Activated naive CD8-positive, alpha-beta T cell treated with anti-CD3 and anti-CD28 coated beads, Interleukin-2, amount 10 ng/mL, durations not matched to agents 7 days and 5 days (primary cell): Measurements from ENCODE around the gene KLHL42. TPM values are rescaled to one million over a fixed set of nuclear protein-coding genes. Genes with fewer than 3 reads are reported as not detected.
"Not testable (repeated sequence)": the region's sequence is repeated elsewhere in the genome, so short reads cannot be mapped to it uniquely, and the experiment has no call there.

Source experiments
- ATAC-seq: fragments of 150-1000 bp; cut with Tn5 transposase; one replicate; pipeline ENCODE4 v1.10.0; 2021; ENCODE audit warnings: low read depth, moderate library complexity
- POLR2A ChIA-PET: fragments of 350-600 bp; sonication (Branson Sonifier 250); formaldehyde crosslinking; loops from one replicate; lab custom pipeline; 2021; ENCODE audit warnings: antibody characterized with exemption; lab: Charles Lee
- DNase-seq: peaks from one replicate; pipeline ENCODE4 v3.0.0; 2021
- H3K27ac Mint-ChIP-seq: one replicate; pipeline ENCODE4 v1.8.0; 2022; ENCODE audit warnings: mild to moderate bottlenecking, mixed read lengths
- H3K27me3 Mint-ChIP-seq: one replicate; pipeline ENCODE4 v1.8.0; 2022; ENCODE audit warnings: mild to moderate bottlenecking, moderate library complexity, mixed read lengths
- H3K36me3 Mint-ChIP-seq: one replicate; pipeline ENCODE4 v1.8.0; 2021; ENCODE audit warnings: mild to moderate bottlenecking, mixed read lengths
- H3K4me1 Mint-ChIP-seq: one replicate; pipeline ENCODE4 v1.8.0; 2021; ENCODE audit warnings: mixed read lengths
- H3K4me3 Mint-ChIP-seq: one replicate; pipeline ENCODE4 v1.8.0; 2022; ENCODE audit warnings: mild to moderate bottlenecking, moderate library complexity, mixed read lengths
- H3K9me3 Mint-ChIP-seq: one replicate; pipeline ENCODE4 v1.8.0; 2021; ENCODE audit warnings: mixed read lengths
- total RNA-seq, 2 experiments: library from RNA; stranded (reverse); gene quantifications; one replicate each; pipeline ENCODE4 v1.2.3, GENCODE V29; 2021

The KLHL42 gene
- total RNA-seq, 2 experiments from 2014 or later: 16.8 to 17.7 TPM

DNA sequence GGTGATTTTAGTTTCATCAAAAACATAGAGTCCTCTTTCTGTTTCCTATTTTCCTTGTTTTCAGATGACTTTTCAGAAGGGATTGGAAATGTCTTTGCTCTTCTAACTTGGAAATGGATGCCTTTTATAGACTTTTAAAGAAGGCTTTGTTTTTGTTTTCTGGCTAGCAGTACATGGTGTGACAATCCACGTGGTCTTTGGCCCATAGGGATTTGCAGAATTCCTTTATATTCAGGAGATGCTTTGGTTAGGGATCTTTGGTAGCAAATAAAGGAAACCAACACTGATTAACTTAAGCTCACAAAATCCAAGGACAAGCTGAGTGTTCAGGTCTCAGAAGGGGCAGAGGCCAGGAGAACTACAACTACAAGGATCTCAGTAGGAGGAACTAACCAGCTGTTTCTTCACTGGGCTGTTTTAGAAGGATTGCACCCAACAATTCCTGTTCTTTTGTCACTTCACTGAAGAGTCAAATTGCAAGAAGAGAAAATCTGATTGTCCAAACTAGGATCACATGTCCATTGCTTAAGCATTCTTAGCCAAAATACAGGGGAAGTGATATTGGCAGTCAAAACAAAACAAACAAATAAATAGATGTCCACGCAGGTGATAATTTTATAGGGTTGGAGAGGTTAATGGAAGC lies 58.6 kb downstream of the KLHL42 start:
- DNase-seq: no peak
- Mint-ChIP-seq H3K4me3 (no peak overlapping the region), H3K36me3 (no peaks in the 10 kb centered on the region), H3K4me1 (no peaks in the 10 kb centered on the region), H3K27me3 (peaks cover 12% of the 10 kb centered on the region), H3K9me3 (no peaks in the 10 kb centered on the region), H3K27ac (no peak overlapping the region)
- no peak for ATAC-seq
- POLR2A ChIA-PET: no interaction called here

DNA sequence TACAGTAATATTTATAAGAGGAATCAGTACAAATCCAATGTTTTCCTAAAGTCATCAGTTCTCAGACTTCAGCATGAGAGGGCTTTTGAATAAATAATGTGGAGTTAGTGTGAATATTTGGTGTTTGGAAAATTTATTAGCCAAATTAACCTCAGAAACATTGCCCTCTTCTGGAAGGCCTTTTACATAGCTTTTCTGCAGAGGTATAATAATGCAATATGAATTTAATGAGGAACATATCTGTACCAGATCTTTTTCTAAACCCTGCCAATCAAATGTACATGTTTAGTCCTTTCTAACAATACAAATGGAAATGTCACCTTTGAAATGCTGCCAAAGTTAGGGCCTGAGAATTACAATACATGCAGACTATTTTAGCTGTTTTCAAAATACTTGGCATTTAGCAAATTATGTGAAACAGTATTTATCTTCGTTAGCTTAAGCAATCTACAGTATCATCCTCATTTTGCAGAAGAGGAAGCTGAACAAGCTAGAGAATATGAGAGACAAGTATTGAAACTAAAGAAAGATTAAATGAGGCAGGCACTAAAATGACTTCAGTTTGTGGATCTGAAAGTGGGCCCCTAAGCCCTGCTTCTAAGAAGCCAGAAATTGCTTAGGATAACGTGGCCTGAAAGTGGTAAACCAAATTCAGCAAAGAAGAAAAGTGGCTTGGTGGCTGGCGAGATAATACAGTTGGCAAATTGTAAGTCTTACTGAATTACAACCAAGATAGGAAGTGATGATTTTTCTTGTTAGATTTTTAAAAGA lies 60.4 kb downstream of the KLHL42 start:
- Mint-ChIP-seq H3K4me3 (no peak overlapping the region), H3K27ac (no peak overlapping the region), H3K9me3 (no peaks in the 10 kb centered on the region), H3K27me3 (peaks cover 13% of the 10 kb centered on the region), H3K4me1 (no peaks in the 10 kb centered on the region), H3K36me3 (no peaks in the 10 kb centered on the region)
- POLR2A ChIA-PET: no interaction called here
- DNase-seq (no peak), ATAC-seq (no peak)

DNA sequence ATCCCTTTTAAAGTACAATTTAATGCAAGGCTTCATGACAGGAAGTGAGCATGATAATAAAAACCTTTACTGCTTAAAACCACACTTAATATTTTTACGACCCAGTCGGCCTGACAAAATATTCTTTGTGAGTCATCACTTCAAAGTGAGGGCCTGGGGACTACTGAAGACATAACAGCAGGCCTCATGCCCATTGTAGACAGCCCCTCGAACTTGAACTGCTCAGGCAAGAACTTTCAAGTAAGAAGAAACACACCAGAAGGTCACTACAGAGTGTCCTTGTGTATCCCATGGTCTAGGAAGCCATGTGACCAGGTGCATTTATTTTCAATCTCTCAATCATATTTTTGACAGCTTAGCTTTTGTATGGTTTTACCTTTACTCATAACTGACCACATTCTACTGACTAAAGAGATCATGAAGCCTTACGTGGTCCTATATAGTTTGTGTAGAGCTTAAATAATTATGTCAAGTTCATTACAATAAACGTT lies 61.4 kb downstream of the KLHL42 start:
- H3K27me3 Mint-ChIP-seq: peaks cover 15% of the 10 kb centered on the region
- H3K9me3 Mint-ChIP-seq: no peaks in the 10 kb centered on the region
- H3K4me1 Mint-ChIP-seq: no peaks in the 10 kb centered on the region
- no peaks in the 10 kb centered on the region for H3K36me3 Mint-ChIP-seq
- H3K27ac Mint-ChIP-seq: no peak overlapping the region
- POLR2A ChIA-PET: no interaction called here
- ATAC-seq (no peak), DNase-seq (no peak)
- H3K4me3 Mint-ChIP-seq: no peak overlapping the region

DNA sequence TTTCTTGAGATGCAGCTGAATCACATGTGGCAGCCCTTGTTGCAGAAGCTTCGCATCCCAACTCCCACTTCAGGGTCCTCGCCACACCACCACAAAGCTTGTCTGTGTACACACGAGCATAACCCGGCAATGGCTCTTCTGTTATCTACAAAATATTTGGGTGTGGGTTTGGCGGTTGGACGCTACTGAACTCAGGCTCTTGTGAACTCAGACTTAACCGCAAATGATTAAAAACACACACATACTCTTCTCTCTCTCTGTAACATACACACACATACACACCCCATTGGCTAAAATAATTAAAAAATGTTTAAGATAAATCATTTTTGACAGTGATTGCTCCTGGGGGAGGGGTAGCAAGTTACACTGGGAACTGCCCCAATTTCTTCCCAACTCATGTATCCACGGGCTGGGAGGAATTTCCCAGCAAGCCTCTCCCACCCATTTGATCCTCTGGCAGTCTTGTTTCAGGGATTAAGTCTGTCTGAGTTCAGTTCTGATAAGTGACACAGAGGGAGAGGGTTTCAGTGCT lies 63.7 kb downstream of the KLHL42 start:
- Mint-ChIP-seq H3K4me3 (no peak overlapping the region), H3K27me3 (peaks cover 24% of the 10 kb centered on the region), H3K27ac (no peak overlapping the region), H3K9me3 (peaks cover 3% of the 10 kb centered on the region), H3K36me3 (no peaks in the 10 kb centered on the region), H3K4me1 (no peaks in the 10 kb centered on the region)
- no peak for ATAC-seq
- DNase-seq: no peak
- POLR2A ChIA-PET: no interaction called here

DNA sequence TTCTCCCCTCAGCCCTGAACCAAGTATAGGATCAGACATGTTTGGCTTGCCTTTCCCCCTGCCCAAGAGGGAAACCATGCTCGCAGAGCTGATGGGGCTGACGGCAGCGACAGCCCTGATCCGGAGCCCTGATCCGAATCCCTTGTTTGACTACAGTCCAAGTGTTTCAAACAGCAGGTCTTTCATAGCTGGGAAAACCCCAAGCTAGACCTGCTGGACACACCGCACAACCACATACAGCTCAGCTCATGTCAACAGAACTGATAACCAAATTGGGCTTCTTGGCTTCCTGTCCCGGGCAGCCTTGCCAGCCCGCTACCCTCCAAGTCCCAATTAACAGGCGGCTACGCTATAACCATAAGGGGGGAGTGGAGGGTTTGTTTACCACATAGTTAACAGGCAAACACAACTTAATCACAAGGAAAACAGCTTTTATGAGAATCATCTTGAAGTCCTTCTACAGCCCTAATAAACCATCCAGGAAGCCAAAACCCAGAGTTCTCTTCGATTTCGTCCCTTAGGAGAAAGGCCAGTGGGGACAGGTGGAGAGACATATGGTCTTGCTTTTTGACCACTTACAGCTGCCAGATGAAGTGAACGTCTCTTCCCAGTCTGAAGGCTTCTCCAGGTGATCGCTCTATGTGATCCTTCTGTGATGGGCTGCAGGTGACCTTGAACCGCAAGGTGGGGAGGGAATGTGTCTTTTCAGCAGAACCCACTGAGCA lies 64.5 kb downstream of the KLHL42 start:
- DNase-seq: no peak

DNA sequence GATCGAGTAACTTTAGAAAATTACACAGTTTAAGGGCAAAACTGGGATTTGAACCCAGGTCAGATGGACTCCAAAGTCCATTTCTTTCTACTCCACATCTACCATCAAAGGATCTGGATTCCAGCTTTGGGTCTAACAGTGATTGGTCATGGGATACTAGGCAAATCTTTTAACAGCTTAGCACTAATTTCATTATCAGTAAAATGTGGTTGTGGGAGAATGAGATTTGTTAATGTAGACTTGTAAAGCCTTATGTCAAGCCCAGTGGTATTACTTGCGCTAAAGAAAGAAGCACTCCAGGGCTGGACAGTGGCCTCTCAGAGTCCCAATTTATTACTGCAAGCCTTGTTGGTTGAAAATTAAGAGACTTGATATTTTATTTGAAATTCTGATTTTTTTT lies 65.2 kb downstream of the KLHL42 start:
- peaks cover 27% of the 10 kb centered on the region for H3K27me3 Mint-ChIP-seq
- H3K4me3 Mint-ChIP-seq: no peak overlapping the region
- ATAC-seq (no peak), DNase-seq (no peak)
- no peaks in the 10 kb centered on the region for H3K4me1 Mint-ChIP-seq
- peaks cover 1% of the 10 kb centered on the region for H3K36me3 Mint-ChIP-seq
- POLR2A ChIA-PET: no interaction called here
- no peak overlapping the region for H3K27ac Mint-ChIP-seq
- H3K9me3 Mint-ChIP-seq: peaks cover 9% of the 10 kb centered on the region

More for the DNA sequence above, 64.5 kb downstream of the KLHL42 start:
- Mint-ChIP-seq H3K27me3 (peaks cover 23% of the 10 kb centered on the region), H3K9me3 (peaks cover 7% of the 10 kb centered on the region), H3K4me3 (no peak overlapping the region), H3K27ac (no peak overlapping the region), H3K36me3 (peaks cover 1% of the 10 kb centered on the region), H3K4me1 (no peaks in the 10 kb centered on the region)
- POLR2A ChIA-PET: no interaction called here
- no peak for ATAC-seq

DNA sequence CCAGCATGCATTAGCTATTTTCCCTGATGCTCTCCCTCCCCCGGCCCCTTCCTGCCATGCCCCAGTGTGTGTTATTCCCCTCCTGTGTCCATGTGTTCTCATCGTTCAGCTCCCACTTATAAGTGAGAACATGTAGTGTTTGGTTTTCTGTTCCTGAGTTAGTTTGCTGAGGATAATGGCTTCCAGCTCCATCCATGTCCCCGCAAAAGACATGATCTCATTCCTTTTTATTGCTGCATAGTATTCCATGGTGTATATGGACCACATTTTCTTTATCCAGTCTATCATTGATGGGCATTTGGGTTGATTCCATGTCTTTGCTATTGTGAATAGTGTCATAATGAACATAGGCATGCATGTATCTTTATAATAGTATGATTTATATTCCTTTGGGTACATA lies 65.7 kb downstream of the KLHL42 start:
- H3K4me1 Mint-ChIP-seq, POLR2A ChIA-PET, H3K4me3 Mint-ChIP-seq, ATAC-seq, H3K27ac Mint-ChIP-seq, H3K36me3 Mint-ChIP-seq, DNase-seq, H3K9me3 Mint-ChIP-seq: not testable (repeated sequence)
- peaks cover 27% of the 10 kb centered on the region for H3K27me3 Mint-ChIP-seq

DNA sequence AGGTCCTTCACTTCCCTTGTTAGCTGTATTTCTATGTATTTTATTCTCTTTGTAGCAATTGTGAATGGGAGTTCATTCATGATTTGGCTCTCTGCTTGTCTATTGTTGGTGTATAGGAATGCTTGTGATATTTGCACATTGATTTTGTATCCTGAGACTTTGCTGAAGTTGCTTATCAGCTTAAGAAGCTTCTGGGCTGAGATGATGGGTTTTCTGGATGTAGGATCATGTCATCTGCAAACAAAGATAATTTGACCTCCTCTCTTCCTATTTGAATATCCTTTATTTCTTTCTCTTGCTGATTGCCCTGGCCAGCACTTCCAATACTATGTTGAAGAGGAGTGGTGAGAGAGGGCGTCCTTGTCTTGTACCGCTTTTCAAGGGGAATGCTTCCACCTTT lies 67.3 kb downstream of the KLHL42 start:
- H3K27me3 Mint-ChIP-seq: peaks cover 27% of the 10 kb centered on the region
- H3K27ac Mint-ChIP-seq, H3K36me3 Mint-ChIP-seq, H3K4me3 Mint-ChIP-seq, POLR2A ChIA-PET, H3K4me1 Mint-ChIP-seq, ATAC-seq, H3K9me3 Mint-ChIP-seq, DNase-seq: not testable (repeated sequence)

DNA sequence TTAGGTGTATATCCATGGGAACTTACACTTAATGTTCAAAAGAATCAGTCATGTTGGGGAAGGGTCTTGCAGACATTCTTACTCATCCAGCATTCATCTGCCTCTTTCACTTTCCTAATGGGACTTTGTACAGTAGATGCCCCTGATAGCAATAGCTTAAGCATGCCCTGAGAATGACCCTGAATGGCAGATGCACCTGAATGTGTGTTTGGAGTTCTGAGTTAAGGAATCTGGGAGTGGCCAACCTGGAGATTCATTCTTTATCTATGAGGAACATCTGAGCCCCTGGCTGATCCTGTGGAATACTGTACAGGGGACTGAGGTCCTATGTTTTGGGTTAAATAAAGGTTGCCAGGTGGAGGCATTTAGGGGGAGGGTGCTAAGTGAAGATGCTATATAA lies 71.3 kb downstream of the KLHL42 start:
- Mint-ChIP-seq H3K27me3 (peaks cover 17% of the 10 kb centered on the region), H3K9me3 (peaks cover 9% of the 10 kb centered on the region), H3K4me3 (no peak overlapping the region), H3K36me3 (peaks cover 1% of the 10 kb centered on the region), H3K4me1 (no peaks in the 10 kb centered on the region), H3K27ac (no peak overlapping the region)
- DNase-seq: no peak
- ATAC-seq: no peak
- POLR2A ChIA-PET: no interaction called here

DNA sequence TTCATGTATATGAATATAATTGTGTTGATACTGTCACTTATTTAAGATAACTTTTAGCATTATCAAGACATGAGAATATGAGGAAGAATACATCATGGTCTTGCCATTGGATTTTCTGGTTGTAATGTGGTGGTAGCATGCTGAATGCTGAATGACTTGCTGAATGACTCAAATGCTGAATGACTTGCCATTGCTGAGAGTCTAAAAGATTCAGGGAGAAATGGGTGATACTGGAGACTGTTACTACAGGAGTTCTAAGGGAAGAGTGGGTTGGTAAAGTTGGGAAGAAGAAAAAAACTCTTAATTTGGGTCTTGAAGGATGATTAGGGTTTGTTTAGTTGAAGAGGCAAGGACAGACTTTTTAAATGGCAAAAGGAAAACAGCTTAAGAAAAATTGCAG lies 72.1 kb downstream of the KLHL42 start:
- H3K27ac Mint-ChIP-seq: no peak overlapping the region
- H3K36me3 Mint-ChIP-seq: peaks cover 1% of the 10 kb centered on the region
- POLR2A ChIA-PET: no interaction called here
- H3K27me3 Mint-ChIP-seq: peaks cover 14% of the 10 kb centered on the region
- H3K4me3 Mint-ChIP-seq: no peak overlapping the region
- ATAC-seq (no peak), DNase-seq (no peak)
- peaks cover 9% of the 10 kb centered on the region for H3K9me3 Mint-ChIP-seq
- H3K4me1 Mint-ChIP-seq: no peaks in the 10 kb centered on the region

Other genes with a start within 250 kb of the KLHL42 start
- under 1 TPM in 1 of 2 experiments, not detected in 1; 0.28 TPM for gene REP15, start 83.8 kb upstream of the KLHL42 start, total RNA-seq
- 10 to 100 TPM; 31.5 to 31.9 TPM for gene MRPS35, start 69.4 kb upstream of the KLHL42 start, total RNA-seq
- gene MANSC4, start within 50 bp of the KLHL42 start, total RNA-seq: not detected
- not detected for gene PTHLH, start 192.5 kb downstream of the KLHL42 start, total RNA-seq